Activated naive CD4-positive, alpha-beta T cell treated with anti-CD3 and anti-CD28 coated beads, Interleukin-2, amount 10 ng/mL, durations not matched to agents 5 hours and 36 hours (primary cell): ENCODE data around the gene STARD3. TPM values are rescaled to one million over a fixed set of nuclear protein-coding genes. Genes with fewer than 3 reads are reported as not detected.

Experiments used
- total RNA-seq, 2 experiments: library from RNA; stranded (reverse); gene quantifications; one replicate each; pipeline ENCODE4 v1.2.3, GENCODE V29; 2021

The STARD3 gene
- total RNA-seq = 10 to 100 TPM; 69.1 to 71.9 TPM

DNA sequence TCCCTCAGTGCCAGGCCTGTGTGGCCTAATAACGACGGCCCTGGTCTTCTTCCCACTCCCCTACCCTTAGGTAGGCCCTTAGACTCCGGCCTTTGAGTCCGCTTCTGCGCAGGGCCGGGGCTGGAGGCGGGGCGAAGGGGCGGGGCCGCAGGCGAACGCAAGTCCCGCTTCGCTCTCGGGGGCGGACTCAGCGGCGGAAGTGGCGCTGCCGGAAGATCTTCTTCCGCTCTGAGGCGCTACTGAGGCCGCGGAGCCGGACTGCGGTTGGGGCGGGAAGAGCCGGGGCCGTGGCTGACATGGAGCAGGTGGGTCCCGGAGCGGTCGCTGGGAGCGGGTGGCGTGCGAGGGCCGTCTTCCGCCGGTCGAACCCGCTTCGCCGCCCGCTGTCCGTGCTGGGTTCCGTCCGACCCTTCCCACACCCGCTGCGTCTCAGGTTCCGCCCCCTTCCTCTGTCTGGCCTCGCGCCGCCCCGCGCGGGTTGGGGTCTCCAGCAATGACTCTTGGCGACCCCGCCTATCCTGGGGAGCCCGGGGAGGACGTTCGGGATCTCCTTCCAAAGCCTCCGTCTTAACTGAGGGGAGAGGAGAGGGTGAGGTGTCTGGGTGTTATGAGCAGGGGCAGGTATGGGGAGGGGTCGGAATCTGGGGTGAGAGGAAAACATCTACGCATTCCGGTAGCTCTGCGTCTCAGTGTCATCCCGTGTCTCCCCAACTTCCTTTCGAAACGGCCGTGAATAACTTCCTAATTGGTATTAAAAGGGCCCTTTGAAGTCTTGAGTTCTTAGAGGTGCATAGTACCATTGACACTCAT, at the start of gene STARD3:
STARD3 (plus strand) TSS at position 218 of the 810 bp plus-strand sequence. CDS start 16,388 bp downstream, outside the sequence.

DNA sequence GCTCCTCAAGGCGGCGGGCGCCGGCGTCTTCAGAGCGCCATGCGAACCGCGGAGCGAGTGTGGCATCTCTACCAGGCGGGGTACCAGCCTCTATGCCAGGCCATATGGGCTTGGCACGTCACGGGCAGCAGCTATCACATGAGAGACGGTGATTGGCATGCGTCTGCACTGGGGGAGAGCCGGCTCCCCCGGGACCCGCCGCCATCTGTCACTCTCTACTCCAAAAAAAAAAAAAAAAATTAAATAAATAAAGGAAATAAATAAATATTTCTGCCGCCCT, 29.2 kb upstream of the STARD3 start, which contains the start of gene NEUROD2:
NEUROD2 (minus strand) TSS at position 70 of the 280 bp plus-strand sequence. CDS start 1,321 bp downstream, outside the sequence.

DNA sequence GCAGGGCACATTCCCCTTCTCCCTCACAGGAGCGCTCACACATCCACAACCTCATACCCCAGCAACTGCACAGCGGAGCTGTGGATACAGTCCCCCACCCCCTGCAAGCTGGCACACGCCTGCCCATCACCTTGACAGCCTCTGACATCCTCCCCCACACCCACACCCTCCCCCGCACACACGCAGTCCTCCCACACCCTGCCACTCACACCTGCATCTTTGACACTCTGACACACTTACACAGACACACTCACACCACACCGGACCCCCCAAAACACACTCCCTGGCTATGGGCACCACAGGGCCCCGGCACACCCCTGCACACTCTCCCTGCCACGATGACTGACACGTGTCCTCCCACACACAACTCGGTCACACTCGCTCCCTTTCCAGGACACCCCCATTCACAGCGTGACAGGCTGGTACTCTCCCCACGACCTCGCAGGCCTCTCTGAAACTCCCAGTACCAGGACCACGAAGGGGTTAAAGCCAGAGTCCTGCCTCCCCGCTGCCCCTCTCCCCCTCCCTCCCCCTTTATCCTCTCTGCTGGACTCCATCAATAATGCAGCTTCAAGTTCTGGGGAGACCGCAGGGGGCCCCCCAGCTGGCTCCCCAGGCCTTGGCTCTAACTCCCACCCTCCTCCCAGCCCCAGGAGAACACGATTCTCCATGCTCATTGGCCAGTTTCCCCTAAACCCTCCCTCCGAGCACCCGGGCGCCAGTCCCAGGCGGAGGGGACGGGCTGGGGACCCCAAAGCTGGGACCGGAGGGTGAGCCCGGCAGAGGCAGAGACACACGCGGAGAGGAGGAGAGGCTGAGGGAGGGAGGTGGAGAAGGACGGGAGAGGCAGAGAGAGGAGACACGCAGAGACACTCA, 10.5 kb upstream of the STARD3 start, which contains the start of gene PPP1R1B:
PPP1R1B (plus strand) TSS at position 782 of the 876 bp plus-strand sequence. CDS start 441 bp downstream, outside the sequence.

DNA sequence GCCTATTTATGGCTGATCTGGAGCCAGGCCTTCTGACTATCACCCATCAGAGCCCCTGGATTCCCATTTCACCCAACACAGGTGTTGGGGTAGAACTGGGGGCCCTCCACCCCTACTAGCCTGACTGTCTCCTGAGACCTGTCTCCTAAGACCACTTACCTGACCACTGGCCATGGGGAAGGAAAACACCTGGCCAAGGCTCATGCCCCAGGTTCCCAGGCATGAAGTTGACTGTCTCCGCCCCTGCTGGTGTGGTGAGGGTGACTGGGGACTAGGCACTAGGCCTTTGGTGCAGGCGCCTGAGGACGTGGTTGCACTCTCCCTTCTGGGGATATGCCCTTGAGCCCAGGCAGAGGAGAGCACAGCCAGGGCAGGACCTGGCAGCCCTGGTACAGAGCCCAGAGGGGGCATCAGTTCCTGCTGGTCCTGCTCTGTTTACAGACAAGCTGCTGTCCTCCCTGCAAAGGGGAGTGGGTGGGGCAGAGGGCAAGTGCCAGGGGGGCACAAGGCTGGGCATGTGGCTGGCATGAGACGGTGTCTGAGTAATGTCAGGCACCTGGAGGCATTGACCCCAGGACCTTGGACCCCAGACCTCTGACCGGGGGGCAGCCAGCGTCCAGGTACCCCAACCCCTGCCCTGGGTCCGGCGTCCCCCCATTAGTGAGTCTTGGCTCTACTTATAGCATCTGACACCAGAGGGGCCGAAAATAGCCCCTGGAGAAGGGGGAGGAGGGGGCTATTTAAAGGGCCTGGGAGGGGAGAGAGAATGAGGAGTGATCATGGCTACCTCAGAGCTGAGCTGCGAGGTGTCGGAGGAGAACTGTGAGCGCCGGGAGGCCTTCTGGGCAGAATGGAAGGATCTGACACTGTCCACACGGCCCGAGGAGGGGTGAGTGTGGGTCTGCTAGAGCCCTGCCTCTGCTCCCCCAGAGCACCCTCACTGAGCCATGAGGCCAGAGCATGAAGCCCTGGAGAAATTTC, 27.9 kb downstream of the STARD3 start, which contains the start of gene TCAP:
TCAP (plus strand) TSS at position 769 of the 981 bp plus-strand sequence; CDS start at position 780, 11 bp downstream.

DNA sequence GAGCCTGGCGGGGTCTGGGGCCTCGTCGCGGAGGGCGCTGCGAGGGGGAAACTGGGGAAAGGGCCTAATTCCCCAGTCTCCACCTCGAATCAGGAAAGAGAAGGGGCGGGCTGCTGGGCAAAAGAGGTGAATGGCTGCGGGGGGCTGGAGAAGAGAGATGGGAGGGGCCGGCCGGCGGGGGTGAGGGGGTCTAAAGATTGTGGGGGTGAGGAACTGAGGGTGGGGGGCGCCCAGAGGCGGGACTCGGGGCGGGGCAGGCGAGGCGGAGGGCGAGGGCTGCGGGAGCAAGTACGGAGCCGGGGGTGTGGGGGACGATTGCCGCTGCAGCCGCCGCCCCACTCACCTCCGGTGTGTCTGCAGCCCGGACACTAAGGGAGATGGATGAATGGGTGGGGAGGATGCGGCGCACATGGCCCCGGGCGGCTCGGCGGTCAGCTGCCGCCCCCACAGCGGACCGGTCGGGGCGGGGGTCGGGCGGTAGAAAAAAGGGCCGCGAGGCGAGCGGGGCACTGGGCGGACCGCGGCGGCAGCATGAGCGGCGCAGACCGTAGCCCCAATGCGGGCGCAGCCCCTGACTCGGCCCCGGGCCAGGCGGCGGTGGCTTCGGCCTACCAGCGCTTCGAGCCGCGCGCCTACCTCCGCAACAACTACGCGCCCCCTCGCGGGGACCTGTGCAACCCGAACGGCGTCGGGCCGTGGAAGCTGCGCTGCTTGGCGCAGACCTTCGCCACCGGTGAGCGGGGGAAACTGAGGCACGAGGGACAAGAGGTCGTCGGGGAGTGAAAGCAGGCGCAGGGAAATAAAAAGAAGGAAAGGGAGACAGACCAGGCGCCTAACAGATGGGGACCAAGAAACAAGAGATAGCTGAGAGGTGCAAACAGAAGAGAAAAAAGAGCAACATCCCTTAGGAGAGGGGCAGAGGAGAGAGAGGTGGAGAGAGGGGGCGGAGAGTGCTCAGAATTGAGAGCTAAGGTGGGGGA, 31.3 kb downstream of the STARD3 start, which contains the start of gene PNMT:
PNMT (plus strand) TSS at position 509 of the 980 bp plus-strand sequence; CDS start at position 532, 23 bp downstream.

DNA sequence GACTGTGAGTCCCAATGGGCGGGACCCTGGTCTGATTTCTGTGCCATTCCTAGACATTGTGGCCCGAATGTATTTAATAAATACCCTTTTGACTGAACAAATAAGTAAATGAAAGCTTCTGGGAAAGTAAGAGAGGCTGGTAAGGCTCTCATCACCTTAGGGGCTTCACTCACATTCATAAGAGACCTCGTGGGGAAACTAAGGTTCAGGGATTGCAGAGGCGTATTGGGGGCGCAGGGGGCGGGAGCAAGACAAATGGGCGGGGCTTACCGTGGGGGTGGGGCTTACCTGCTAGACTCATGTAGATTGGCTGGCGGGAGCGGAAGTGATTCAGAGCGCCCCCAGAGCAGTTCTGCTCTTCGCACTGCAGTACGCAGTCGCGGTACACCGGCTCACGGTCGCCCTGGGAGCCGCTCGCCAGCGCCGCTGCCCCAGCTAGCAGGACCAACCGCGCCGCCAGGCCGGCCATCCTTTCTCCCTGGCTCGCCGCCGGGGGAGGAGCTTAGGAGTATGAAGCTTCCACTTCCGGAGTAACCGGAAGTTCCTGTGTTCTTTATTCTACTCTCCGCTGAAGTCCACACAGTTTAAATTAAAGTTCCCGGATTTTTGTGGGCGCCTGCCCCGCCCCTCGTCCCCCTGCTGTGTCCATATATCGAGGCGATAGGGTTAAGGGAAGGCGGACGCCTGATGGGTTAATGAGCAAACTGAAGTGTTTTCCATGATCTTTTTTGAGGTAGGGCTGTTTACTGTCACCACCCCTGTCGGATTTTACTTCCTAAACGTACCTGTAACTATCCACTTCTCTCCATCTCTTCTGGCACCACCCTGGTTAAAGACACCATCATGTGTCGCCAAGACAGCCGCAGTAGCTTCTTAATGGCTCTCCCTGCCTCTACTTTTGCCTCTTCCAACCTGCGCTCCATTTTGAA, 50.9 kb downstream of the STARD3 start, which contains the start of gene PGAP3:
PGAP3 (minus strand) TSS at position 512 of the 929 bp plus-strand sequence; CDS start at position 469, 43 bp downstream.

DNA sequence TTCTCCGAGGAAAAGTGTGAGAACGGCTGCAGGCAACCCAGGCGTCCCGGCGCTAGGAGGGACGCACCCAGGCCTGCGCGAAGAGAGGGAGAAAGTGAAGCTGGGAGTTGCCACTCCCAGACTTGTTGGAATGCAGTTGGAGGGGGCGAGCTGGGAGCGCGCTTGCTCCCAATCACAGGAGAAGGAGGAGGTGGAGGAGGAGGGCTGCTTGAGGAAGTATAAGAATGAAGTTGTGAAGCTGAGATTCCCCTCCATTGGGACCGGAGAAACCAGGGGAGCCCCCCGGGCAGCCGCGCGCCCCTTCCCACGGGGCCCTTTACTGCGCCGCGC, 62.8 kb downstream of the STARD3 start, which contains the start of gene ERBB2:
ERBB2 (plus strand) TSS at position 247 of the 330 bp plus-strand sequence. CDS start 175 bp downstream, outside the sequence.

Other genes with a start within 250 kb of the STARD3 start
- gene FBXL20, start 235.5 kb upstream of the STARD3 start, total RNA-seq = 10 to 100 TPM; 15.8 to 16.1 TPM
- 10 to 100 TPM; 47.1 to 50.5 TPM for gene MED1, start 185.9 kb upstream of the STARD3 start, total RNA-seq
- 10 to 100 TPM; 77.1 to 78.3 TPM for gene CDK12, start 175.7 kb upstream of the STARD3 start, total RNA-seq
- not detected for gene NEUROD2, start 29.2 kb upstream of the STARD3 start, total RNA-seq
- not detected for gene PPP1R1B, start 10.2 kb upstream of the STARD3 start, total RNA-seq
- gene TCAP, start 28.2 kb downstream of the STARD3 start, total RNA-seq = 1 to 10 TPM; 1.7 to 2.0 TPM
- gene PNMT, start 31.3 kb downstream of the STARD3 start, total RNA-seq = not detected
- gene PGAP3, start 50.9 kb downstream of the STARD3 start, total RNA-seq = 10 to 100 TPM; 25.5 to 25.8 TPM
- gene ERBB2, start 62.9 kb downstream of the STARD3 start, total RNA-seq = 1 to 10 TPM; 3.5 to 5.3 TPM
- 10 to 100 TPM; 48.8 to 50.0 TPM for gene MIEN1, start 93.4 kb downstream of the STARD3 start, total RNA-seq
- under 1 TPM; 0.67 to 0.73 TPM for gene GRB7, start 100.8 kb downstream of the STARD3 start, total RNA-seq
- gene IKZF3, start 227.2 kb downstream of the STARD3 start, total RNA-seq = 10 to 100 TPM; 21.1 to 25.4 TPM
- not detected for gene ZPBP2, start 231.1 kb downstream of the STARD3 start, total RNA-seq